Nucleus accumbens (tissue), 56 donors: ENCODE results near the gene SQOR.
A peak's percentile ranks its signal among the peaks of the same experiment; 100 is the strongest.

Experiments
- DNase-seq, 56 donors: peaks; one replicate each; lab custom pipeline; 2025; lab: John Stamatoyannopoulos, UW

The SQOR gene

DNA sequence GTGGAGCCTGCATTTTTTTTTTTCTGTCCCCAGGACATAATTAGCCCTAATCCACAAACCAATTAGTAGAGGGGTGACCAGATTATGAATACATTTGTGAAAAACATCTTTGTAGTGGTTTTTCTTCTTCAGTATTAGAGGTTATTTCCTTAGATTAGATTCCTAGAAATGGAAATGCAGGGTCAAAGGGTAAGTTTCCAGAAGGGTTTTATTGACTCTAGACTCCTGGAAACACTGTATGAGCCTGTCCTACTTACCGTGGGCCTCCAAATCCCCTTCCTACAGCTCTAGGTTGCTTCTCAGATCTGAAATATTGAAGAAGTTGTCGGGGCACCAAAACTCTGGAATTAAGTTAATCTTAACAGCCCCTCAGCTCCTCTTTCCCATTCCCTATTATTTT is 22.4 kb downstream of the SQOR start:
- no peak for DNase-seq

- no peak for DNase-seq
Observed at GRCh38 chr15:45657764-45658545, 23.1 kb downstream of the SQOR start.

GRCh38 chr15:45660231-45660979 is 25.6 kb downstream of the SQOR start:
- peak in 1 of 56 donors; percentile 3 for DNase-seq

GRCh38 chr15:45662375-45662774 is 27.5 kb downstream of the SQOR start:
- no peak for DNase-seq

DNA sequence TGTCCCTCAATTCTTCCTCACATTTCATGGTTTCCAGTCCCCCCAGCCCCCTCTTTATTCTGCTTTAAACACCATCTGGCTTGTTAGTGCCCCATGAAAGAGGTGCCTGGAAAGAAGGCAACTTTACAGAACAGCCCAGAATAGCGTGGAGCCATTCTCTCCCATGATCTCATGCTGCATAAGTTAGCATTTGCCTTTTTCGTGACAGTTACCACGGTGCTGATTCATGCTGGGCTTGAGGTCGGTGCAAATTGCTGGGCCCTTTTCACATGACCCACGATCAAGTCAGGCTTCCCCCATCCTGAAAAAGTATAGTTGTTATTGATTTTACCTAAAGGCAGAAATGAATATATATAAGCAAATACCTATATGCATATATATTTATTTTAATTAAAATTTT is 29.6 kb downstream of the SQOR start:
- DNase-seq = no peak

DNA sequence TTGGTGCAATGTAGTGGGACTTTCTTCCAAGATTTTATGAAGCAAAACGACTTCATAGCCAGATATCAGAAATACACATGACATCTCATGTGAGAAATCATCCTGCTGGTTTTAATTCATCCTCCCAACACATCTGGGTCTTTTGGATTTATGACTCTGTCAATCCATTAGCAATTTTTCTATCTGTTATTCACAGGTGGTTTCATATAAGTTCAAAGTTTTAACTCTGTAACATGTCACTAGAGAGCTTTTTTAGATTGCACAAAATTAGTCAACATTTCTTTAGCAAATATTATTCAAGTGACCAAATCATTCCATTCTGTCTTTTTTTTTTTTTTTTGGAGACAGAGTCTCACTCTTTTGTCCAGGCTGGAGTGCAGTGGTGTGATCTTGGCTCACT is 30.4 kb downstream of the SQOR start:
- DNase-seq = no peak

GRCh38 chr15:45666119-45666875 is 31.5 kb downstream of the SQOR start:
- no peak for DNase-seq

DNA sequence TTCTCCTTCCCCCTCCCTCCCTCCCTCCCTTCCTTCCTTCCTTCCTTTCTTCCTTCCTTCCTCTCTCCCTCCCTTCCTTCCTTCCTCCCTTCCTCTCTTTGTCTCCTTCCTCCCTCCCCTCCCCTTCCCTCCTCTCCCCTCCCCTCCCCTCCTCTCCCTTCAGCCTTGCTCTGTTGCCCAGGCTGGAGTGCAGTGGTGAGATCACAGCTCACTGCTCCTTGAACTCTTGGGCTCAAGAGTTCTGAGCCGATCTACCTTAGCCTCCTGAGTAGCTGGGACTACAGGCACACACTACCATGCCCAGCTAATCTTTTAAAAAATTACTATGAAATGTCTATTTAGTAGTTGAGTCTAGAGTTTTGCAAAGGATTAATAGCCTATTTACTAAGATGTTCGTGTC is 32.2 kb downstream of the SQOR start:
- no peak for DNase-seq

GRCh38 chr15:45668386-45668785 is 33.6 kb downstream of the SQOR start:
- DNase-seq = no peak

DNA sequence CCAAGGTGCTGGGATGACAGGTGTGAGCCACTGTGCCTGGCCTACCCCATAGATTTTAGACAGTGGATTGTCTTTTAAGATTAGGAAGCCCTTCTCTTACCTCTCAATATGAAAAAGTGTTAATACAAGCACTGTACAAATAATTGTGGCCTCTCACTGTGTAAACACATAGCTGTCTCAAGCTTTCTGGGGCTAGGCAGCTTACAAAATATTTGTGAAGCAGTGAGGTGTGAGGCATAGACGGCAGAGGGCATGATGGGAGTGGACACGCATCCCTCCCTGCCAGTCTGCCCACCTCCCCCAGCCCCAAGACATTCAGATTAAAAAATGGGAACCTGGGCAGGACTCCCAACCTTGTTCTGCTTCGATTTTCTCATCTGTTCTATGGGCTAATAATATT is 34.6 kb downstream of the SQOR start:
- no peak for DNase-seq

DNA sequence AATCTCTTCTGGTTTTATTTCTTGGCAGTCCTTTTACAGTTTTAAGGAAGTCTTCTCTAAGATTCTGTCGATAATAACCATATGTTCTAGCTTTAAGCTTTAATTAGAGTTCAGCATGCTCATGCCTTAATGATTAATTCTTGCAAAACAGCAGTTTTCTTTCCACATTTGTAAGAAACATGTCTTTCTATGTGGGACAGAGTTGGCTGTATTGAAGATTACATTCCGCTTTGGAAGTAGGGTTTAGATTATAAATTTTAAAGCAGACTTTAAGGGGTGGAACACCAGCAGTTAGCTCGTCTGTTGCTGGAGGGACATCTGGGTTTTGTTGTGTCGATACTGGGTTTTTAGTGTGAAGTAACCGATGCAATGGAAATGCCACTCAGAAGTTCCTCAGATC is 35.3 kb downstream of the SQOR start:
- DNase-seq = no peak

DNA sequence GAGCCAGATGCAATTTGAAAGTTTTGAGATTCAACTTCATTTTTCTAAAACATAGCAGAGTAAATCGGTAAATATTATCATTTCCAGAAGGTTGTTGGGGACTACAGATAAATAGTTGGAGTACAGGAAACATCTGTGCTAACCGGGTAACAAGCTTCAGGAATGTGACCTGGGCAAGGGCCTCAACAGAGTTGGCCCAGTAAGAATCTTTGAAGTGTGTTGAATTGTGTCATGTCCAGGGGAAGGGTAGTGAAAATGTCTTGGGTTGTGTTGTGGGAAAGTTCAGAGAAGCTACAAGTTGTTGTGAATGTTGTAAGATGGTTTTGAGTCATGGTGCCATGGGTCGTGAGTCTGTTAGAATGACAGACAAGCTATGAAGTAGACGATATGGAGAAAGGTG is 35.7 kb downstream of the SQOR start:
- no peak for DNase-seq

GRCh38 chr15:45674677-45675076 is 39.8 kb downstream of the SQOR start:
- no peak for DNase-seq

GRCh38 chr15:45677797-45678196 is 43.0 kb downstream of the SQOR start:
- DNase-seq = no peak

DNA sequence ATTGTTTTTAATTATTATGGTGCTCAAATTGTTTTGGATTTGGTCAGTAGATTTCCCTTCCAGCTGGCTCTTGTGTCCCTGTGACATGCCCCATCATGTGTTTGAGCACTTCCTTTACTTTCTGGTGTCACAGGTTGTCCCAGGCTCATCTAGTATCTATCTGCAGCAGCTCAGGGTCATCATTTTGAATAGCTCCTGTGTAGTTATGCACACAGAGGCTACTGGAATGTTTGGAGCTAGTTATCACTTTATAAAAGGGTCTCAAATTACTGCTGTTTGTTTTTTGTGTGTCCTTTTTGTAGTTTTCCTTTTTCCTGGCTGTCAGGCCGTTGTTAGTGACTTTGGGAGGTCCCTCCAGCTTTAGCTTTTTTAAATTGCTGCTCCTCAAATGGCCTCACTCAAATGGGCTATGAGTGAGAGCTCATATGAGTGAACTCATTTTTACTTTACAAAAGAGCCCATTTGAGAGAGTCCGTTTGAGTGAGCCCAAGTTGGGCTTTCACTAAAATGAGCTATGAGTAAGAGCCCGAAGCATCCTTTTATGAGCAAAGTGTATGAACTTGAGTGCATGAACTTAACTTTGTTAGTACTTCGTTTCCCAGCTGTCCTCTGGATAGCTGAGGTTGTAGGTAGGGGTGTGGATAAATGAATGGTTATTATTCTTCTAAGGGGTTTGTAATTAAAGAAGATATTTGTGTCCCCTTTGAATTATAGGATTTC is 43.8 kb downstream of the SQOR start:
- DNase-seq = no peak

DNA sequence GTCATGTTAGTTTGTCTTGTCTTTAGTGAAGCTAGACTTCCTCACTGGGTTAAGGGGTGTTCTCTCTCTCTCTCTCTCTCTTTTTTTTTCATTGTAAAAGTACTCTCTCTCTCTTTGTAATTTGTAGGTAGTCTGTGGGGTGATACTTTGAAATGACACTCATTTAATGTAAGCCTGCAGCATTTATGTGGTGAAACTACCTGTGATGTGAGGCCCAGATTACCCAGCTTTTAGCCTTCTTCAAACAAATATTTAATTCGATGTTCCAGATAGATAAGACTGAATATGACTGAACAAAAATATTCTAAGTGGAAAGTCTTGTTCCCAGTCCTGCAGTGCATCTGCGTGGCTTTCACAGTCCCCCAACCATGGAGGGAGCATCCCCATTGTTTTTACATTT is 49.7 kb downstream of the SQOR start:
- DNase-seq = no peak

- DNase-seq = no peak
Observed at GRCh38 chr15:45689616-45690015, 54.8 kb downstream of the SQOR start.

GRCh38 chr15:45690581-45691260 is 55.9 kb downstream of the SQOR start:
- DNase-seq = no peak

- DNase-seq = no peak
Observed at GRCh38 chr15:45701108-45701507, 66.3 kb downstream of the SQOR start.

DNA sequence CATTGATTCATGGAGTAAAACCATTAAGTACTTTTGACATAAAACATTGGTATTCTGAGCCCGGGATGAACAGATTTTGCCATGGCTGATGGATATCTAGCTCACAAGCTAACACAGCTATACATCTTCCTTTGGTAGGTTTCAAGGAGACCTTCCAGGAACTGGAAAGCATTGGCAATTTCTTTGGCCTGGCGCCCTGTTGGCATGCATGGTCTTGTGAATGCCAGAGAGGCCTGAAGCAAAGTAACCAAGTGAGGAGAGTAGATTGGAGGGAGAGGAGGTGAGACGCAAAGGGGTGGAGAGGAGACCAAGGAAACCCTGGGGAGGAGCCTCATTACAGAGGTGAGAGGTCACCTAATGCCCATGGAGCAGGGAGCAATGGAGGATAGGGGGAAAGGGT is 67.2 kb downstream of the SQOR start:
- no peak for DNase-seq
